CD8-positive, alpha-beta memory T cell (primary cell): ENCODE results near the gene C3orf80. TPM values are rescaled to one million over a fixed set of nuclear protein-coding genes. Genes with fewer than 3 reads are reported as not detected.

ENCODE experiments used
- CTCF ChIA-PET: fragments of 350-600 bp; sonication (Branson Sonifier 250); formaldehyde crosslinking; loops from one replicate; lab custom pipeline; 2021; ENCODE audit warnings: antibody characterized with exemption; lab: Charles Lee
- POLR2A ChIA-PET: fragments of 350-600 bp; sonication (Branson Sonifier 250); formaldehyde crosslinking; loops from one replicate; lab custom pipeline; 2021; ENCODE audit warnings: antibody characterized with exemption; lab: Charles Lee
- DNase-seq, 5 donors: peaks; one replicate each; pipeline versions ENCODE4 v3.0.0 to v3.0.0-alpha.2; 2020 to 2022; ENCODE audit warnings: mixed read lengths in 1 of 5
- H3K27ac ChIP-seq: one replicate; pipeline ENCODE4 v1.7.0; 2013; ENCODE audit warnings: low read depth, mild to moderate bottlenecking, low read length, moderate library complexity
- H3K27me3 ChIP-seq: 2 replicates; pipeline ENCODE4 v1.7.0; 2013; ENCODE audit warnings: low read length, mild to moderate bottlenecking; ENCODE audit not compliant: insufficient read depth, poor library complexity, severe bottlenecking
- H3K36me3 ChIP-seq: 2 replicates; pipeline ENCODE4 v1.7.0; 2013; ENCODE audit warnings: mild to moderate bottlenecking, low read length, moderate library complexity; ENCODE audit not compliant: insufficient read depth
- H3K4me1 ChIP-seq: 2 replicates; pipeline ENCODE4 v1.7.0; 2013; ENCODE audit warnings: mild to moderate bottlenecking, low read length, moderate library complexity; ENCODE audit not compliant: insufficient read depth
- H3K4me3 ChIP-seq: 2 replicates; pipeline ENCODE4 v1.7.0; 2013; ENCODE audit warnings: mild to moderate bottlenecking, low read length
- H3K9me3 ChIP-seq: 2 replicates; pipeline ENCODE4 v1.7.0; 2013; ENCODE audit warnings: mild to moderate bottlenecking, low read length
- H3K27ac Mint-ChIP-seq, 8 donors: one replicate each; pipeline ENCODE4 v1.8.0; 2020 to 2021; ENCODE audit warnings: mixed read lengths in 8 of 8, mild to moderate bottlenecking in 6 of 8, inconsistent platforms in 3 of 8, moderate library complexity in 3 of 8
- H3K27me3 Mint-ChIP-seq, 2 donors: one replicate each; pipeline ENCODE4 v1.8.0; 2020 to 2021; ENCODE audit warnings: mixed read lengths in 2 of 2, mild to moderate bottlenecking in 1 of 2, moderate library complexity in 1 of 2
- H3K36me3 Mint-ChIP-seq, 3 donors: one replicate each; pipeline ENCODE4 v1.8.0; 2020 to 2021; ENCODE audit warnings: mixed read lengths in 3 of 3, inconsistent platforms in 1 of 3, mild to moderate bottlenecking in 1 of 3
- H3K4me1 Mint-ChIP-seq, 3 donors: one replicate each; pipeline ENCODE4 v1.8.0; 2020 to 2021; ENCODE audit warnings: mixed read lengths in 3 of 3, inconsistent platforms in 1 of 3, mild to moderate bottlenecking in 1 of 3
- H3K4me3 Mint-ChIP-seq, 7 donors: one replicate each; pipeline ENCODE4 v1.8.0; 2020 to 2021; ENCODE audit warnings: mixed read lengths in 7 of 7, mild to moderate bottlenecking in 6 of 7, moderate library complexity in 4 of 7, inconsistent platforms in 2 of 7
- H3K9me3 Mint-ChIP-seq, 5 donors: one replicate each; pipeline ENCODE4 v1.8.0; 2020 to 2022; ENCODE audit warnings: mixed read lengths in 5 of 5, mild to moderate bottlenecking in 3 of 5, moderate library complexity in 2 of 5, inconsistent platforms in 1 of 5
- polyA plus RNA-seq: library from polyadenylated mRNA; unstranded; fragments of 300-500 nt; fragmentation: Illumina TruSeq; gene quantifications from one replicate; pipeline ENCODE4 v1.2.3, GENCODE V29; 2021
- total RNA-seq, 2 experiments: library from RNA; stranded (reverse); gene quantifications; one replicate each; pipeline ENCODE4 v1.2.3, GENCODE V29; 2021

The C3orf80 gene
- total and polyA plus RNA-seq, 3 experiments from 2014 or later: not detected

GRCh38 chr3:160184655-160185054 lies 40.6 kb upstream of the C3orf80 start:
- Mint-ChIP-seq H3K9me3 (peaks cover 0 to 4% (median 0%) of the 10 kb centered on the region in 5 donors), H3K27me3 (peaks cover 4 to 40% of the 10 kb centered on the region in 2 donors), H3K4me3 (no peak overlapping the region), H3K4me1 (no peaks in the 10 kb centered on the region), H3K36me3 (no peaks in the 10 kb centered on the region), H3K27ac (no peak overlapping the region)
- H3K27ac ChIP-seq: no peak overlapping the region
- no peaks in the 10 kb centered on the region for H3K4me1 ChIP-seq
- CTCF ChIA-PET: no interaction called here
- no peaks in the 10 kb centered on the region for H3K27me3 ChIP-seq
- no peak overlapping the region for H3K4me3 ChIP-seq
- H3K36me3 ChIP-seq: no peaks in the 10 kb centered on the region
- no peak for DNase-seq
- H3K9me3 ChIP-seq: no peaks in the 10 kb centered on the region
- POLR2A ChIA-PET: no interaction called here

- Mint-ChIP-seq H3K4me1 (no peaks in the 10 kb centered on the region), H3K9me3 (peaks cover 0 to 4% (median 0%) of the 10 kb centered on the region in 5 donors), H3K27ac (no peak overlapping the region), H3K27me3 (peaks cover 4 to 32% of the 10 kb centered on the region in 2 donors), H3K36me3 (no peaks in the 10 kb centered on the region), H3K4me3 (no peak overlapping the region)
- no peaks in the 10 kb centered on the region for H3K36me3 ChIP-seq
- CTCF ChIA-PET: no interaction called here
- H3K4me1 ChIP-seq: no peaks in the 10 kb centered on the region
- DNase-seq: no peak
- H3K9me3 ChIP-seq: no peaks in the 10 kb centered on the region
- H3K27me3 ChIP-seq: no peaks in the 10 kb centered on the region
- no peak overlapping the region for H3K4me3 ChIP-seq
- POLR2A ChIA-PET: no interaction called here
- H3K27ac ChIP-seq: no peak overlapping the region
These were observed 39.5 kb upstream of the C3orf80 start for GRCh38 chr3:160185751-160186150.

GRCh38 chr3:160187288-160187687 lies 37.9 kb upstream of the C3orf80 start:
- no peak for DNase-seq
- Histone ChIP-seq H3K27me3 (no peaks in the 10 kb centered on the region), H3K4me3 (no peak overlapping the region), H3K4me1 (no peaks in the 10 kb centered on the region), H3K27ac (no peak overlapping the region), H3K9me3 (no peaks in the 10 kb centered on the region), H3K36me3 (no peaks in the 10 kb centered on the region)
- H3K4me1 Mint-ChIP-seq: no peaks in the 10 kb centered on the region
- H3K4me3 Mint-ChIP-seq: no peak overlapping the region
- H3K9me3 Mint-ChIP-seq: peaks cover 0 to 4% (median 0%) of the 10 kb centered on the region in 5 donors
- ChIA-PET CTCF (no interaction called here), POLR2A (no interaction called here)
- peaks cover 4 to 25% of the 10 kb centered on the region in 2 donors for H3K27me3 Mint-ChIP-seq
- H3K36me3 Mint-ChIP-seq: no peaks in the 10 kb centered on the region
- H3K27ac Mint-ChIP-seq: no peak overlapping the region

- Mint-ChIP-seq H3K36me3 (no peaks in the 10 kb centered on the region), H3K27me3 (peaks cover 0 to 19% of the 10 kb centered on the region in 2 donors), H3K4me3 (no peak overlapping the region), H3K9me3 (peaks cover 0 to 2% (median 0%) of the 10 kb centered on the region in 5 donors), H3K27ac (no peak overlapping the region), H3K4me1 (no peaks in the 10 kb centered on the region)
- H3K27ac ChIP-seq: no peak overlapping the region
- H3K36me3 ChIP-seq: no peaks in the 10 kb centered on the region
- H3K4me3 ChIP-seq: no peak overlapping the region
- H3K27me3 ChIP-seq: no peaks in the 10 kb centered on the region
- H3K4me1 ChIP-seq: no peaks in the 10 kb centered on the region
- no peaks in the 10 kb centered on the region for H3K9me3 ChIP-seq
- ChIA-PET CTCF (no interaction called here), POLR2A (no interaction called here)
- DNase-seq: no peak
These were observed 32.8 kb upstream of the C3orf80 start for GRCh38 chr3:160192310-160193029.

GRCh38 chr3:160193644-160194192 lies 31.5 kb upstream of the C3orf80 start:
- Histone ChIP-seq H3K27me3 (no peaks in the 10 kb centered on the region), H3K27ac (no peak overlapping the region), H3K9me3 (no peaks in the 10 kb centered on the region), H3K4me1 (no peaks in the 10 kb centered on the region), H3K36me3 (no peaks in the 10 kb centered on the region), H3K4me3 (no peak overlapping the region)
- H3K27ac Mint-ChIP-seq: peak overlapping the region in 1 of 8 donors; percentile 1
- peaks cover 0 to 16% of the 10 kb centered on the region in 2 donors for H3K27me3 Mint-ChIP-seq
- no peaks in the 10 kb centered on the region for H3K36me3 Mint-ChIP-seq
- ChIA-PET POLR2A (no interaction called here), CTCF (no interaction called here)
- no peak for DNase-seq
- H3K4me3 Mint-ChIP-seq: no peak overlapping the region
- H3K4me1 Mint-ChIP-seq: no peaks in the 10 kb centered on the region
- H3K9me3 Mint-ChIP-seq: no peaks in the 10 kb centered on the region

GRCh38 chr3:160194438-160194837 lies 30.8 kb upstream of the C3orf80 start:
- no peaks in the 10 kb centered on the region for H3K36me3 Mint-ChIP-seq
- H3K27ac Mint-ChIP-seq: peak overlapping the region in 1 of 8 donors; percentile 1
- no peaks in the 10 kb centered on the region for H3K4me1 Mint-ChIP-seq
- no peaks in the 10 kb centered on the region for H3K9me3 Mint-ChIP-seq
- no peaks in the 10 kb centered on the region for H3K36me3 ChIP-seq
- no peak overlapping the region for H3K27ac ChIP-seq
- no peaks in the 10 kb centered on the region for H3K4me1 ChIP-seq
- ChIA-PET CTCF (no interaction called here), POLR2A (no interaction called here)
- no peak overlapping the region for H3K4me3 ChIP-seq
- H3K9me3 ChIP-seq: no peaks in the 10 kb centered on the region
- no peak for DNase-seq
- no peak overlapping the region for H3K4me3 Mint-ChIP-seq
- no peaks in the 10 kb centered on the region for H3K27me3 ChIP-seq
- H3K27me3 Mint-ChIP-seq: peaks cover 0 to 11% of the 10 kb centered on the region in 2 donors

GRCh38 chr3:160195106-160195505 lies 30.1 kb upstream of the C3orf80 start:
- H3K4me3 Mint-ChIP-seq: no peak overlapping the region
- no peak for DNase-seq
- ChIA-PET CTCF (no interaction called here), POLR2A (no interaction called here)
- H3K27ac Mint-ChIP-seq: no peak overlapping the region
- Histone ChIP-seq H3K27me3 (no peaks in the 10 kb centered on the region), H3K36me3 (no peaks in the 10 kb centered on the region), H3K27ac (no peak overlapping the region), H3K4me3 (no peak overlapping the region), H3K4me1 (no peaks in the 10 kb centered on the region), H3K9me3 (no peaks in the 10 kb centered on the region)
- H3K4me1 Mint-ChIP-seq: no peaks in the 10 kb centered on the region
- H3K9me3 Mint-ChIP-seq: no peaks in the 10 kb centered on the region
- H3K27me3 Mint-ChIP-seq: peaks cover 0 to 6% of the 10 kb centered on the region in 2 donors
- H3K36me3 Mint-ChIP-seq: no peaks in the 10 kb centered on the region

- Mint-ChIP-seq H3K4me3 (no peak overlapping the region), H3K4me1 (no peaks in the 10 kb centered on the region), H3K36me3 (no peaks in the 10 kb centered on the region), H3K27ac (no peak overlapping the region), H3K9me3 (no peaks in the 10 kb centered on the region), H3K27me3 (peaks cover 0 to 3% of the 10 kb centered on the region in 2 donors)
- Histone ChIP-seq H3K27me3 (no peaks in the 10 kb centered on the region), H3K9me3 (no peaks in the 10 kb centered on the region), H3K27ac (no peak overlapping the region), H3K4me3 (no peak overlapping the region), H3K36me3 (no peaks in the 10 kb centered on the region), H3K4me1 (no peaks in the 10 kb centered on the region)
- no peak for DNase-seq
- ChIA-PET CTCF (no interaction called here), POLR2A (no interaction called here)
These were observed 28.6 kb upstream of the C3orf80 start for GRCh38 chr3:160196511-160197104.
